Vagina (tissue), 2 donors: Measurements from ENCODE around the gene PLAC9. TPM values are rescaled to one million over a fixed set of nuclear protein-coding genes. Genes with fewer than 3 reads are reported as not detected.
A peak's percentile ranks its signal among the peaks of the same experiment; 100 is the strongest.

ENCODE experiments used
- DNase-seq, 2 donors: peaks; one replicate each; pipeline ENCODE4 v3.0.0-alpha.2; 2017; ENCODE audit errors: extremely low spot score in 2 of 2
- H3K27ac ChIP-seq: fragments of 200-600 bp; sonication (generic); one replicate; pipeline ENCODE4 v1.5.1; 2019
- H3K27me3 ChIP-seq: fragments of 200-600 bp; sonication (generic); one replicate; pipeline ENCODE4 v1.5.1; 2019
- H3K36me3 ChIP-seq, 2 donors: fragments of 200-600 bp; sonication (generic); one replicate each; pipeline ENCODE4 v1.5.1; 2017 to 2019
- H3K4me1 ChIP-seq: fragments of 200-600 bp; sonication (generic); one replicate; pipeline ENCODE4 v1.5.1; 2019
- H3K4me3 ChIP-seq, 2 donors: fragments of 200-600 bp; sonication (generic); 1 replicate in 1 of 2; 2 replicates in 1 of 2; pipeline ENCODE4 v1.5.1; 2016 to 2019
- H3K9me3 ChIP-seq: fragments of 200-600 bp; sonication (generic); one replicate; pipeline ENCODE4 v1.5.1; 2019
- CTCF ChIP-seq, 3 experiments: fragments of 450-650 bp in 2 of 3; fragments of 200-600 bp in 1 of 3; sonication (generic) in 1 of 3; IDR thresholded peaks; one replicate each; pipeline ENCODE4 v1.5.1; 2017 to 2019; ENCODE audit warnings: antibody characterized with exemption in 3 of 3, mild to moderate bottlenecking in 2 of 3, moderate library complexity in 2 of 3
- POLR2A ChIP-seq, 2 donors: fragments of 450-650 bp; IDR thresholded peaks; one replicate each; pipeline ENCODE4 v1.6.1; 2017; ENCODE audit warnings: antibody characterized with exemption in 2 of 2, mild to moderate bottlenecking in 2 of 2, moderate library complexity in 2 of 2
- POLR2AphosphoS5 ChIP-seq, 2 donors: sonication (generic); formaldehyde crosslinking; IDR thresholded peaks; one replicate each; pipeline ENCODE4 v1.9.0; 2017; ENCODE audit warnings: antibody characterized with exemption in 2 of 2, mild to moderate bottlenecking in 2 of 2, low read depth in 1 of 2; ENCODE audit not compliant: insufficient read depth in 1 of 2
- intact Hi-C: fragments of 100-400 bp; cut with DNase I; formaldehyde crosslinking; loops from one replicate; pipeline ENCODE4 v1.15.1; 2023
- total RNA-seq: library from RNA; depleted of rRNA; stranded (reverse); fragments of >200 nt; gene quantifications from one replicate; pipeline ENCODE4 v1.2.3, GENCODE V29; 2016

PLAC9 gene
- total RNA-seq, 1 donor from 2014 or later = 61.4 TPM

- H3K27ac ChIP-seq = peak overlapping the region; percentile 11
- DNase-seq = no peak
- H3K36me3 ChIP-seq = peaks cover 0 to 10% of the 10 kb centered on the region in 2 donors
- H3K27me3 ChIP-seq = no peaks in the 10 kb centered on the region
- TF ChIP-seq POLR2A (IDR thresholded peaks at IDR 0.05) = no peak
- no peak for TF ChIP-seq POLR2AphosphoS5 (IDR thresholded peaks at IDR 0.05; ENCODE audit: insufficient read depth in 1 of 2, low read depth in 1 of 2)
- no peak for TF ChIP-seq CTCF (IDR thresholded peaks at IDR 0.05)
- no peak overlapping the region for H3K4me3 ChIP-seq
- intact Hi-C loops = no loop called here
- H3K4me1 ChIP-seq = peaks cover 70% of the 10 kb centered on the region
- no peaks in the 10 kb centered on the region for H3K9me3 ChIP-seq
These were observed 38.7 kb downstream of the PLAC9 start for GRCh38 chr10:80171248-80171660.

GRCh38 chr10:80172896-80173295 lies 40.4 kb downstream of the PLAC9 start:
- Histone ChIP-seq H3K4me1 (peaks cover 60% of the 10 kb centered on the region), H3K9me3 (no peaks in the 10 kb centered on the region), H3K4me3 (no peak overlapping the region), H3K36me3 (peaks cover 0 to 10% of the 10 kb centered on the region in 2 donors), H3K27me3 (no peaks in the 10 kb centered on the region), H3K27ac (no peak overlapping the region)
- intact Hi-C loops = no loop called here
- no peak for TF ChIP-seq POLR2A (IDR thresholded peaks at IDR 0.05)
- no peak for TF ChIP-seq CTCF (IDR thresholded peaks at IDR 0.05)
- no peak for TF ChIP-seq POLR2AphosphoS5 (IDR thresholded peaks at IDR 0.05; ENCODE audit: insufficient read depth in 1 of 2, low read depth in 1 of 2)
- DNase-seq = no peak

DNA sequence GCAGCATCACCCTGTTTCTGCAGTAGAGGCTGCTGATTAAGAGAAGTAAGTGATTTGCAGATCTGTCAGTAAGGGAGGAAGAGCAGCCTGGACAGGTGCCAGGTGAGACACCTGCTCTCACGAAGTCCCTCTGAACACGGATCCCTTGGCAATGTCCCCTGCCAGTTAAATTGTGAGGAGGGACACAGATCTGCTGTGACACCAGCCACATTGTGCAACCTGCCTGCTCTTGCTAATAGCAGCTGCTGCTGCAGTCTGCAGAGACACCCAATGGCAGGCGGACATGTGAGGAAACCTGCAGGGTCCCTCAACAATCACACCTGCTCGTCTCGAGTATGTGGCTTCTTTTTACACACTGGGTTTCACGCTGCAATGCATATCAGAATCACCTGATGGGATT lies 40.9 kb downstream of the PLAC9 start:
- no peaks in the 10 kb centered on the region for H3K27me3 ChIP-seq
- no peak for DNase-seq
- intact Hi-C loops = no loop called here
- no peaks in the 10 kb centered on the region for H3K9me3 ChIP-seq
- H3K36me3 ChIP-seq = peaks cover 0 to 10% of the 10 kb centered on the region in 2 donors
- no peak overlapping the region for H3K27ac ChIP-seq
- H3K4me1 ChIP-seq = peaks cover 60% of the 10 kb centered on the region
- TF ChIP-seq CTCF (IDR thresholded peaks at IDR 0.05) (no peak), POLR2AphosphoS5 (IDR thresholded peaks at IDR 0.05; ENCODE audit: insufficient read depth in 1 of 2, low read depth in 1 of 2) (no peak), POLR2A (IDR thresholded peaks at IDR 0.05) (no peak)
- no peak overlapping the region for H3K4me3 ChIP-seq

- no peaks in the 10 kb centered on the region for H3K27me3 ChIP-seq
- H3K4me1 ChIP-seq = peaks cover 62% of the 10 kb centered on the region
- H3K4me3 ChIP-seq = no peak overlapping the region
- H3K36me3 ChIP-seq = peaks cover 0 to 10% of the 10 kb centered on the region in 2 donors
- DNase-seq = no peak
- intact Hi-C loops = no loop called here
- no peak overlapping the region for H3K27ac ChIP-seq
- TF ChIP-seq POLR2A (IDR thresholded peaks at IDR 0.05) (no peak), CTCF (IDR thresholded peaks at IDR 0.05) (no peak), POLR2AphosphoS5 (IDR thresholded peaks at IDR 0.05; ENCODE audit: insufficient read depth in 1 of 2, low read depth in 1 of 2) (no peak)
- H3K9me3 ChIP-seq = no peaks in the 10 kb centered on the region
These were observed 42.3 kb downstream of the PLAC9 start for GRCh38 chr10:80174641-80175395.

DNA sequence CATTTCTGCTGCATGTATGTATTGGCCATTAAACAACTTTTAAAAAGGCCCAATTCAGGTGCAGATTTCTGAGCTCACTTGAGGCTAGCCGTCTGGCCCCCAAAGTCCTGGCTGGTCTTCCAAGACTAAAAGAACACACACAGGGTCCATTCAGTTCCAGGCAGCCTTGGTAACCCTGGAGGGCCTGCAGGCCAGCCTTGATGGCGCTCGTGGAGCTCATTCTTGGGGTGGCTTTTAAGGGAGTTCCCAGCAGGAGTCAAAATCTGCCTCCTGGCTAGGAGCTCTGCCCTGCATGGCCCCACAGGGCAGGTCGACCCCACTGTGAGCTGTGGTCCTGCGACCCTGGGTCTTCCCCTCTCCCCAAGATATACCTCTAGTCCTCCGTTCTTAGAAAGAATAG lies 44.0 kb downstream of the PLAC9 start:
- Histone ChIP-seq H3K4me3 (no peak overlapping the region), H3K27ac (no peak overlapping the region), H3K36me3 (peaks cover 0 to 1% of the 10 kb centered on the region in 2 donors), H3K27me3 (no peaks in the 10 kb centered on the region), H3K9me3 (no peaks in the 10 kb centered on the region), H3K4me1 (peaks cover 48% of the 10 kb centered on the region)
- intact Hi-C loops = no loop called here
- DNase-seq = no peak
- TF ChIP-seq POLR2A (IDR thresholded peaks at IDR 0.05) = no peak
- TF ChIP-seq POLR2AphosphoS5 (IDR thresholded peaks at IDR 0.05; ENCODE audit: insufficient read depth in 1 of 2, low read depth in 1 of 2) = no peak
- TF ChIP-seq CTCF (IDR thresholded peaks at IDR 0.05) = no peak
